ENCODE data around the gene SLC24A4.

The SLC24A4 gene

DNA sequence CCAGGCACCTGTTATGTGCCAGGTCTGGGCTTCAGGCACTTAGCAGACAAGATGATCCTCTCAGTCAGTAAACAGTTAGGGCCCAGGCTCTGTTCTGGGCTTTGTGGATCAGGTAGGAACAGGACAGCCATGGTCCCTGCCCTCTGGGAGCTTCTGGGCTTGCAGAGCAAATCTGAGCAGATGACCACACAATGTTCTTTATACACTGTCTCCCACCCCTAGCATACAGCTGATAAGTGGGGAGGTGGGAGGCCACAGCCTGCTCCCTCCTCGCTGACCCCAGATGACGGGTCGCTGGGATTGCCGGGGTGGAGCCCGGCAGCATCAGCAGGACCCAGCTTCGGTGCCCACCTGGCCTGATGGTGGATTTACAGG lies 137.6 kb downstream of the SLC24A4 start:
- no peak for DNase-seq

DNA sequence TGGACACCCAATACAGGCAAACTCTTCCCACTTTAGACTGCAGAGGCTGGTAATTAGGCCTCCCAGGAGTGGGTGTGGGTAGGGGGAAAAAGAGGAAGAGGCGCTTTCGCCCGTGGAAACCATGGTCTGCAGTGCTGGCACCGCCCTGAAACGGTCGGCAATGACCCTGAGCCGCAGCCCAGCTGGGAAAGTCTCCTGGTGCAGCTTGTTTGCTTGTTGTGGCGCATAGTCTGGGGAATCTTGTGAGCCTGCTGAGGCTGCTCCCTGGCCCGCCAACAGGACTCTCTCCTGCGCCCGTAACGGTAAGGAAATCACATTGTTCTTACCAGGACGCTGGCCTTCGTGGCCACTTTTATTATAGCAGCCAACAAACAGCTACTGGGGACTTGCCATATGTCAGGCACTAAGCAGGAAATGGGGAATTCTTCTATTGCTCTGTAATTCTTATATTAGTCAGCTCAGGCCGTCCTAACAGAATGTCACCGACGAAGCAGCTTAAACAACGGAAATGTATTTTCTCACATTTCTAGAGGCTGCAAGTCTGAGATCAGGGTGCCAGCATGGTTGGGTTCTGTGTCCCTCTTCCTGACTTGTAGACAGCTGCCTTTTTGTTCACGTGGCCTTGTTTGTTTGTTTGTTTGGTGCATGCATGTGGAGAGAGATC lies 138.1 kb downstream of the SLC24A4 start:
- no peak for DNase-seq

DNA sequence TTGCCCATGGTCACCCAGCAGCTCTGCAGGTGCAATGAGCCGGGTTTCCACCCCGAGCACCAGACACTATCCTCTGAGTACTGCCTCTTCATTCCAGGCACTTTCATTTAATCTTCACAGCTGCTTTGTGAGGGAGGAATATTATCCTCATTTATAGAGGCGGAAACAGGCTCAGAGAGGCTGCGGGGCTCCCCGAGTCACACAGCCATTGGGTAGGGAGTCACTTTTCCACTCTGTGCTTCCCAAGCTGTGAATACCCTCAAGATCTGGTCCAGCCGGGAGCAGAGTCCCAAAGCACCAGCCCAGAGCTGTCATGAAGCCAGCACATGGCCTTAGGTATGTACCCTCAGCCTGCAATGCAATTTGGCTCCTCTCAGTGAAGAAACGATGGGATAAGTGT lies 138.9 kb downstream of the SLC24A4 start:
- no peak for DNase-seq

DNA sequence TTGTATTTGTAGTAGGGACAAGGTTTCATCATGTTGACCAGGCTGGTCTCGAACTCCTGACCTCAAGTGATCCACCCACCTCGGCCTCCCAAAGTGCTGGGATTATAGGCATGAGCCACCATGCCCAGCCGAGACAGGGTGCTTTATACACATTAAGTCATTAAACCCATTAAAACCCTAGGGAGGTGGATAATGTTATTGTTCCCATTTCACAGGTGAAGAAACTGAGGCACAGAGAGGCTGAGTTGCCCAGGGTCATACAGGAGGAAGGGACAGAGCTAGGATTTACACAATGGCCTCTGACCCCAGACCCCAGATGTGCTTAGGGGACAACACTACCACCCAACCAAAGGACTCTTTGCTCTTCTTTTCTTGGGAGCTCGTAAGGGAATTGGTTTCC lies 139.6 kb downstream of the SLC24A4 start:
- DNase-seq, result no peak

DNA sequence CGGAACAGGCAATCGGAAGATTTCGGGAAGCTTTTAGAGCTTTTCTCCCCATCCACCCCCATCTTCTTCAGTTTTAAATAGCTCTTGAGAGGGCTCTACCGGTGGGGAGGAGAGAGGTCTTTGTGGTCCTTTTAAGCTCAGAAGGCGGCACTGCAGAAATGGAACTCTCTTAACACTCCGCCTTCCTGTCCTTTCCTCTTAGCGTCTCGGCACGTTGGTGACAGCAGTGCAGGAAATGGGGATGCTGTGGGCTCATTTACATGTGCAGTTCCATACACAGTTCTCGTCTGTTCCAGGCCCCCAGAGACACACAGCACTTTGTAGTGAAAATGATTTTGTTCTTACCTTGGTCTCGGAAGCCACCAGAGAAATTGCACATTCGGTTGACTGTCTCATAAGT lies 140.2 kb downstream of the SLC24A4 start:
- DNase-seq, result no peak

DNA sequence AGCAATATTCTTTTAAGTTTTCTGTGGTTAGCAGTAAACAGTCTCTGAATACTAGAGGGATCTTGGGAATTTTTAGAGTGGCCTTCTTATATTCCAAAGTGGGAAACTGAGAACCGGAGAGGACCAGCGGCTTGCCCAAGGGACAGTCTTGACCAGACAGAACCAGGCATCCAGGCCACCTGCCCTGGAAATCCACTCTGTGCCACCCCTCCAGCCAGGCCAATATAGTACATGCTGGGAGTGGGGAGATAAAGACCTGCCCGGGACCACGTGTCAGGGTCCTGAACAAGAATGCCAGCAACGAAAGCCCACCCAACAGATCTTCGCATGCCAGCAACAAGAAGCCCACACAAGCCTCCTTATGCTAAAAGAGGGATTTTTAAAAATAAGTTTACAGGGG lies 141.2 kb downstream of the SLC24A4 start:
- no peak for DNase-seq

DNA sequence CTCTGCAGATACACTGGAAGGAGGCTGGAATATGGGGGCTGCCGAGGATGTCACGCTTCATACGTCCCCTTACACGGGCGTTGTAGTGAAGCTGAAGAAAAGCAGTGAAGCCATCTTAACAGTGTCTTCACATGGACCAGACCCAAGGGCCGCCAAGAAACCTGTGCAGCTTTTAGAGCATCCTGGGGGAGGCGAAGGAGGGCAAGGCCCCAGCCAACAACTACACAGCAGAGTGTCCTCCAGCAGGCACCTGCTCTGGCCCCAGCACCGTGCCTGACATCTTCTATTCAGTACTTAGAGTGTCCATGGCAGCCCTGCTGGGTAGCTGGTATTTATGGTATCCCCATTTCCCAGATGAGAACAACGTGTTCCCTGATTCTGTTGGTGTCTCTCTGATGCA lies 141.8 kb downstream of the SLC24A4 start:
- no peak for DNase-seq

DNA sequence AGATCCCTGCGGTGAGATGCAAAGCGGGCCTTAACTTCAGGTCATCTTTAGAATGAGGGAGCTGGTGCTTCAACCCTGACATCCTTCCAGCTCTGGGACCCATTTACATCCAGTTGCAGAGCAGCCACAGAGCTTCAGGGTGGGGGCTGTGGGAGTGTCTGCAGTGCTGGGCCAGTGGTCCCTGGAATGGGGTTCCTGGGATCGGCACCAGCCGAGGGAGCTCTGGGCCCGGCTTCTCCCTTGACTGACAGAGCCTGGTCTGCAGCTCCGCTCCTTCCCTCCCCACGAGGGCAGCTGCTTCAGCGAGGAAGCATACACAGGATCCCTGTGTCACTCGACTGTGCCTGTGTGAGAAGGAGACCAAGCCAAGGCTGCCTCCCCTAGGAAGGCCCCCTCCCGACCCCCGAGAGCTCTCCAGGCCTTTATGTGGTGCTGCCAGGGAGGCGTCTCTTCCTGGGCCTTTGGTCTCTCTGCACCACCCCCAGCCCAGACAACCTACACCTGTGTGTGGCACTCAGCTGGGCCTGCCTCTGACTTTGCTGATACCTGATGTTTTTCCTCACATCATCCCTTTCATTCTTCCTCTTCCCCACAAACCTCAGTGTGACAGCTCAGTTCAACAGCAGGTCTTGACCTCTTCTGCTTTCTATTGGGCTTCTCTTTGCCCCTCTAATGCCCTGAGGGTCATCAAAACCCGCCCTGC lies 142.5 kb downstream of the SLC24A4 start:
- no peak for DNase-seq

DNA sequence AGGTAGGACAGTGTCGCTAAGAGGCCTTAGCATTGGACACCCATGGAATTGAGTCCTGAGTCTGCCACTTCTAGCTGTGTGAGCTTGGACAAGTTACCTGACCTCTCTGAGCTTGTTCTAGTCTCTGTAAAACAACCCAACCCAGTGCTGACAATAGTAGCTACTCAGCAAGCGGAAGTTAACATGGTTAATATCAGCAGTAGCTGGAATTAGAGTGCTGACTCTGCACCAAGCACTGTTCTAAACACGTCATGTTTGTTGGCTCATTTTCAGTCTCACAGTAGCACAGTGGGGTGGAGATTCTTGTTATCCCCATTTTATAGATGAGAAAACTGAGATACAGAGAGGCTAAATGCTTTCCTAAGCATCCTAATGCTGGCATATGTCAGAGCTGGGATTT lies 143.1 kb downstream of the SLC24A4 start:
- DNase-seq, result no peak

DNA sequence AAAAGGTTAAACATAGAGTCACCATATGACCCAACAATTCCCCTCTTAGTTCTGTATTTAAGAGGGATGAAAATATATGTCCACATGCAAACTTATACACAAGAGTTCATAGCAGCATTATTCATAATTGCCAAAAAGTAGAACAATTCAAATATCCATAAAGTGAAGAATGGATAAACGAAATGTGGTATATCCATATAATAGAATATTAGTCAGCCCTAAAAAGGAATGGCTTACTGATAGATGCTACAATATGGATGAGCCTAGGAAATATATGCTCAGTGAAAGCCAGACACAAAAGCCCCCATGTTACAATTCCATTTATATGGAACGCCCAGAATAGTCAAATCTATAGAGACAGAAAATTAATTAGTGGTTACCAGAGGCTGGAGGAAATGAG lies 146.6 kb downstream of the SLC24A4 start:
- DNase-seq, result no peak

DNA sequence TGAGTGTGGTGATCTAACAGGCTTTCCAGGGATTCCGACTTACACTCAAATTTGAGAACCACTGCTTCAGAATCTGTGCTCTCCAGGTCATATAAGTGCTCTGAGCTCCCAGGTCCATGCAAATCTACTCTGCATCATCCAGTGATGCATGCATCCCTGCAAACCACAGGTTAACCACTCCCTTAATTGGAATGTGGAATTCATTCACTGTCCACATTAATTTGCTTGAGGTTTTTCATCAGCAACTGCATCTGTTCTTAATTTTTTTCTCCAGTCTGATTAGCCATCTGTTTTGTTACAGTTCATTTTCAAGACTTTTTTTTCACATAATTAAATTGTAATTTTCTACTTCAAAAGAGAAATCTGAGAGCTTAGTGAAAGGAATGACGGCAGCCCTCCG lies 147.2 kb downstream of the SLC24A4 start:
- DNase-seq, result no peak

DNA sequence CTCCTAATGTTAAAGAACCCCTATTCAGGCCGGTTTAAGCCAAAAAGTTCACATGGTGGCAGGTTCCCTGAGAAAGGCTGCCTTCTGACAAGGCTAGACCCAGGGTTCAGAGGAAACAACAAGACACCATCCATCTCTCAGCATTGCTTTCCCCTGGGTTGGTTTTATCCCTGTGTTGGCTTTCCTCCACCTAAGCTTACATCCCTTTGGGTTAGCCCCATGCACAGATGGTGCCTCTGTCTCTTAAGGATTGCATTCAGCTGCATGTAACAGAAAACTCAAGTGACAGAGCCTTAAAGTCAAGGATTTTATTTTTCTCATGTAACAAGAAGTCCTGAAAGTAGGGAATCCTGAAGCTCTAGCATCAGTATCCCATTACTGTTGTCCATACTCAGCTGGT lies 147.8 kb downstream of the SLC24A4 start:
- DNase-seq, result no peak

DNA sequence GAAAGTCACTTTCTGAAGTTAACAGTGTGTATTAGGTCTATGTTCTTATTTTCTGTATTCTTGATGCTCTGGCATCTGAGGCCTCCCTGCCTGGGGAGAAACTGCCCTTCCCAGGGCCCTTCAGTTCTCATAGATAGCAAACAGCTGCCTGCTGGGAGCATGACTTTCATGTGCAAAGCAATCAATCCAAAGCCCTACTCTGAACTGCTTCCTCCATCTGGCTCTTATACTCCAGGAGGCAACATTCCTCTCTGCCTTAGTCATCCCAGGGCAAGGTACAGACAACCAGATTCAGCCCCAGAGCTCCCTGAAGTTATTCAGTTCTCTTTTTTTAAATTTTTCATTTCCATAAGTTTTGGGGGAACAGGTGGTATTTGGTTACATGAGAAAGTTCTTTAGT lies 149.0 kb downstream of the SLC24A4 start:
- no peak for DNase-seq

DNA sequence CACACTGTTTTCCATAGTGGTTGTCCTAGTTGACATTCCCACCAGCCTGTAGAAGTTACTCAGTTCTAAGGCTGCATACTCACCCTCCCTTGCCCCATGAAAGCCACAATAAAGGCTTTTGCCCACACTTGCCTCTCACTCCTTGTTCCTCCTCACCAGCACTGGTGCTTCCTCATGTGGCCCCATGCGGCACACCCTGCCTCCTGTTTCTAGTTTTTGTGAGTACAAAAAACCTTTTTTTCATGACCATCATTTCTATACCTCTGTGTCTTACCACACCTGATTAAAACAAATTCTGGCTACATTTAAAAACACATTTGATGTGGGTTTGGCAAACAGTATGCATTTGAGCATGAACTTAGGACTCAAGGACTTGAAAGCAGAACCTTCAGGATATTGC lies 149.9 kb downstream of the SLC24A4 start:
- DNase-seq, result no peak

DNA sequence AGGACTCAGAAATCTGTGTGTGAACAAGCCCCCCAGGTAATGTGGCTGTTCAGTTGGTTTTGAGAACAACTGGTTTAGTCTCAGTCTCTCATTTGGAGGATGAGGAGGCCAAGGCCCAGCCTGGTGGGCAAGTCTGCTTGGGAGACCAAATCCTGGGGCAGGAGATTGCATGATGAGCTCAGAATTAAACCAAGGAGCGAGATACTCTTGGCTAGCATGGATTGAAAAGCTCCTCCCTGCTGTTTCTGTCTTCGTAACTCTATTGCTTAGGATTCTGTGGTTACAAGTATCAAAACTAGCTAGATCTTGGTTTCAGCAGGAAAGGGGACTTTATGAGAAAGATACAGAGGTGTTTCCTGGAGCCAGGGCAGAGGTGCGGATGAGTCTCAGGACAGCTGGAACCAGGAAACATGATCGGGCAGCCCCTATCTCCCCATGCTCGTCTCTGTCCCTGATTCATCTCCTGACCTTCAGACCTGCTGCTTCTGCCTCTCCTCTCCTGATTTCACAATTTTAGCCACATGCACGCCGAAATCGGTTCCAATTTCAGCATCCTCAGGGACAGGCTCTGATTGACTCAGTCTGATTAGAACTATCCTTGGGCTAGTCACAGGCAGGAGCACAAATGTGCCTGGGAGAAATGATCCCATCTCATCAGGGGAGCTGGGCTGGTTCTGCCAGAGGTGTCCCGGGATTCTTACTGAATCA lies 150.4 kb downstream of the SLC24A4 start:
- DNase-seq, result no peak

DNA sequence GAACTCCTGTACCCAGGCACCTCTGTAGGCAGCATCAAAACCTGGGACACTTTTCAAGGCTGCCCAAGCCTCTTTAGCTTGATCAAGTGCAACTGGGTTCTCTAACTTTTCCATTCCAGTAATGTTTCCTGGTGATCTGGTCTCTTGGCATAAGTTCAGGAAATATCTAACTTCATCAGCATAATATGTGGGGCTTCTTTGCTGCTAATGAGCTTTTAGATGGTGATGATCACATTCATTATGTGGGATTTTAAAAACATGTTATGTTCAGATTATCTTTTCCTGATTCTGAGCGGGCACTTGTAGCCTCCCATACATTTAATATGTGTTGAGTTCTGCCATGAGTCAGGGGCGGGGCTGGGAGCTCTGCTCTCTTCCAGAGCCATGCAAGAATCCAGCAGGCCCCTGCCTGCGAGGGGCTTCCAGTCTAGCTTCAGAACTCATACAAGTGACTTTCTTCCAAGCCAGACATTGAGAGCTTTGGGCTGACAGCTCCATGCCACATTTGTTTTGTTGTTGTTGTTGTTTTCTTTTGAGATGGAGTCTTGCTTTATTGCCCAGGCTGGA lies 151.1 kb downstream of the SLC24A4 start:
- DNase-seq, result no peak

DNA sequence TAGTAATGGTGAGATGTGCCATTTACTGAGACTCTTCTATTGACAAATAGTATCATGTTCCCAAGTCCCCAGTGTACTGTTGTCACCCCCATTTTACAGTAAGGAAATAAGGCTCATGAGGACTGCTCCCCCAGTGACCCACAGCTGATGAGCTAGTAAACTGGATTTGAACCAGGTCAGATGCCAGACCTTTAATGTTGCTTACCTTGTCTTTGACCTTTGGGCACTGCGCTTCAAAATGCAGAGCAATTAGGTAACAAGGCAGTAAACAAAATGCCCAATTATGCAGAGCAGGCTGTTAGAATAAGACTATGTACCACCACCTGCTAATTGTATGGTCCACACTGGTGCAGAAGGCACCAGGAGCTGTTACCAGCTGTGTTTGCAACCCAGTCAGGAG lies 152.1 kb downstream of the SLC24A4 start:
- DNase-seq, result no peak

DNA sequence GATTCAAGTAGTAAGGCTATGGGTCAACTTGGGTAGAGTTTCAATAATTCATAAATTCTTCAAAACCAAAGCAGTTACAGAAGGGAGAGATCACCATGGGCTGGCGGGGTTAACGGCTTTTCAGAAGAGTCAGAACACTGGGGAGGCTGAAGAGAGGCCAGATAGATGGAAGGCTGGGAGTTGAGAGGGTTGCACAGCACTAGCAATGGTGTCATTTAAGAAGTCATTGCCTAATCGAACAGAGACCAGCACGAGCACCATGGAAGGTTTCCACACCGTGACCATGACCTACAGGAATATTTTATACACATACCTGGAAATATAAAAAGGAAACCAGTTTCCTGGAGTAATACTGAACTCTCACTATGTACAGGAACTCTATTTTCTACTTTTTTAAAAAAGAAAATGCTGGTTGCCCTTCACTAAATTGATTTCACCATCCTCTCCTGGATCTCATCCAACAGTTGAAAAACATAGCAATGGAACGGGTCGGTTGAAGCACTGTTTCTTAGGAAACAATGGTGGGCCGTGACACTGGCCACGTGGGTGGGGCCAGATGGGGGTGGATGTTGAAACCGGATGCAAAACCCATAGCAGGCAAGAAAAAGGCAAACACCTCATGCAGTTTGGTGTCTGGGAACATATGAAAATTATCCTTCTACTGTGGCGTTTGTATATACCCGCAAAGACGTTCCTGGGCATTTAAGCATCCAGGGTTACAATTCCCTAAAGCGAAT lies 152.7 kb downstream of the SLC24A4 start:
- DNase-seq, result no peak

DNA sequence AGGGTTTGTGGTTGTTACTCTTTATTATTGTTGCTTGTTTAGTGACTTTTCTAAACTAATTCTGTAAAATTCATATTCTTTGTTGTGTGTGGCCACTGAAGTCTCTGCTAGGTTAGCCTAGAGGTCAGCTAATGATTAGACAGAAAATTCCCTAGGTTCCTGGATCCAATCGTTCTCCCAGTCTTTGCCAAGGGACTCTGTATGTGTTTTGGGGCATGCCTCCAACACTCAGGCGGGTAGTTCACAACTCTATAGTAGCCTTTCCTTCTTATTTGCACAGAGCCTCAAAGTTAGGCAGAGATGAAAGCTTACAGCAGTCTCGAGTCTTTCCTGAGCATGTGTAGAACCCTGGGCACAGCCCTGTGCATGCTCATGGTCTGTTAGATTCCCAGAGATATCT lies 157.9 kb downstream of the SLC24A4 start:
- DNase-seq, result no peak

DNA sequence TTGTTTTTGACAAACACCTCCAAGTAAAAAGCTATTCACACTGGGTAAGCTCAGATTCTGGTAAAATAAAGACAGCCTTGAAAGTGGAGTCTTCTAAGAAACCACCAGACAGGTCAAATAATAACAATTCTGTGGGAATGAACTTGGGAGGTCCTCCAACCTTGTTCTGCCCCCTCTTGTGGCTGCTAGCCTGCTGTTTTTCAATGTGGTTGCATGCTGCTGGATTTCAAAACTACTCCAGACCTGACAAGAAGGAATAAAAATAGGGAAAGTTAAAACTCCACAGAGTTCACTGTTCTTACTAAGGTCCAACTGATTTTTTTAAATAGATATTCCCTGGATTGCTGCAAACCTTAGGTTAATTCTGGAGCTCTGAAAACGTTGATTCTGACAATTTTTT lies 158.4 kb downstream of the SLC24A4 start:
- DNase-seq, result no peak

DNA sequence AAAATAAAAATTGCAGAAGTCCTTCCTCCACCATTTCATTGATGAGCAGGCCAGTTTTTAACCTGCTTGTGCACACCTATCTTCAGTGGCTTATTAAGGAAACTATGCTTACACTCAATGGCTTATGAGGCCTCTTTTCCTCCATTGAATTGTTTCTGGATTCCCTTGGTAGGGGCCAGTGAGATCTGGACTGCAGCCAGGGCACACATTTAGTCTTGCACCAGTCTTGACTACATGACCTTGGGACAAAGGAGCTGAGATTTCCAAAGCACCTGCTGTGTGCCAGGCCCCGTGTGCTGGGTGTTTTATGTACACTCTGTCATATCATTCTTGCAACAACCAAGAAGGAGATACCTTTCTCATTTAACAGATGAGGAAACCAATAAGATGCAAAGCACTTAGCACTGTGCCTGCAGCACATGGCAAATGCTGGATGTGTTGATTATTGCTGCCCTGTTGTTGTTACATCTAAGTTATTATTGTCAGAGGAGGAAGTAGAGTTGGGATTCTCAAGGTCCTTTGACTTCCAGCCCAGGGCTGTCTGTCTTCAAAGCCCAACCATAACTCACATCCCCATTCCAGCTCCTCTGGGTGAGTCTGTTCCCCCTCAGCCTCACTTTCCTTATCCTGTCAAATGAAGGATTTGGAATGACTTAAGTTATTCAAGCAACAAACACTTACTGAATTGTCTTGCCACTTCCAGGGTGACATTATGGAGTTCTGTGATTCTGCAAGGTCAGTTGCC lies 159.0 kb downstream of the SLC24A4 start:
- no peak for DNase-seq

DNA sequence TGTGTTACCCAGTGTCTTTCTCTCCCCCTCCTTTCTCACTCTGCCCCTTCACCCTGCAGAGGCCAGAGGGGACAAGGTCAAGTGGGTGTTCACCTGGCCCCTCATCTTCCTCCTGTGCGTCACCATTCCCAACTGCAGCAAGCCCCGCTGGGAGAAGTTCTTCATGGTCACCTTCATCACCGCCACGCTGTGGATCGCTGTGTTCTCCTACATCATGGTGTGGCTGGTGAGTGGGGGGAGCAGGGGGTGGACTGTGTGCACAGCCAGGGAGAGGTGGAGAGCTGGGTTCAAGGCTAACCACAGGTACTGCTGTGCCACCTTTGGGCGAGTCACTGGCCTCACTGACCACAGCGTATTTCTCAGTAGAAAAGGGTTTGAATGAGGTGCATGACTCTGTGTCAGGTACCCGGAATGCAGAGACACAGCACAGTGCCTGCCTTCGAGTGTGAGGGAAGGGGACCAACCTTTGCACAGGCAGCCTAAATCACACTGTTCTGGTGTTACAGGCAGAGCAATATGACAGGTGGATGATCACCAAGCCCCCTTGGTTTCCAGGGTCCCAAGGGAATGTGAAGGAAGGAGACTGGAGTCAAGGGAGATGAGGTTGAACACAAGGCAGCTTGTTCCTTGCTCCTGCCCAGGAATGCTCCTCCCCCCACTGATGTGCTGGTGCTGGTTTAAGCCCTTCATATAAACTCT lies 159.8 kb downstream of the SLC24A4 start:
- DNase-seq, result no peak
